GM12872 (cell line): Measurements from ENCODE around the gene TMBIM4.

Experiments
- CTCF ChIP-seq: IDR thresholded peaks from 3 replicates; pipeline ENCODE4 v1.5.1; 2011; ENCODE audit warnings: low read depth, mild to moderate bottlenecking, low read length, moderate library complexity; ENCODE audit not compliant: insufficient read depth

The TMBIM4 gene

GRCh38 chr12:66168410-66168809, 1.4 kb downstream of the TMBIM4 start:
- no peak for TF ChIP-seq CTCF

- TF ChIP-seq CTCF = no peak
These were observed 3.2 kb downstream of the TMBIM4 start for GRCh38 chr12:66166561-66166960.

- no peak for TF ChIP-seq CTCF
These were observed 4.7 kb downstream of the TMBIM4 start for GRCh38 chr12:66165141-66165540.

- no peak for TF ChIP-seq CTCF
These were observed 5.4 kb downstream of the TMBIM4 start for GRCh38 chr12:66164349-66164821.

GRCh38 chr12:66163289-66163688, 6.5 kb downstream of the TMBIM4 start:
- no peak for TF ChIP-seq CTCF

GRCh38 chr12:66162701-66163100, 7.1 kb downstream of the TMBIM4 start:
- no peak for TF ChIP-seq CTCF

- TF ChIP-seq CTCF = no peak
These were observed 9.1 kb downstream of the TMBIM4 start for GRCh38 chr12:66160704-66161103.

GRCh38 chr12:66159123-66159522, 10.7 kb downstream of the TMBIM4 start:
- no peak for TF ChIP-seq CTCF
